HG02759 (cell line): ENCODE data around the gene LYPD8.

ENCODE experiments used
- ATAC-seq: cut with Tn5 transposase; IDR thresholded peaks from one replicate; pipeline ENCODE4 v1.9.1; 2021; ENCODE audit warnings: mild to moderate bottlenecking, moderate library complexity; ENCODE audit not compliant: unreplicated experiment

LYPD8 gene

DNA sequence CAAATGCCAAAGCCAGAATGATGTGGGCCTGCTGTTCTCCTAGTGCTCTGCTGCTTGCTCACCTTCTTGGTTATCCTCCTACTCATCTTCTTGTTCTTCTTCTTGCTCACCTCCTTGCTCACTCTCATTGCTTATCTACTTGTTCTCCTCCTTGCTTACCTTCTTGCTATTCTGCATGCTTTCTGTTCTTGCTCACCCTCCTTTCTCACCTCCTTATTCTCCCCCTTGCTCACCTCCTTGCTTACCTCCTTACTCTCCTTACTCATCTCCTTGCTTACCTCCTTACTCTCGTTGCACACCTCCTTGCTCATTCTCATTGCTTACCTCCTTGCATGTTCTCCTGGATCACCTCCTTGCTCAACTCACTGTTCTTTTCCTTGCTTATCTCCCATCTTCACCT lies 52.8 kb downstream of the LYPD8 start, which contains the start of gene OR14I1:
TSS of gene OR14I1 (minus strand) at position 53 of the 400 bp plus-strand sequence.
- no peak for ATAC-seq

GRCh38 chr1:248699099-248699498 lies 56.5 kb downstream of the LYPD8 start:
- no peak for ATAC-seq

DNA sequence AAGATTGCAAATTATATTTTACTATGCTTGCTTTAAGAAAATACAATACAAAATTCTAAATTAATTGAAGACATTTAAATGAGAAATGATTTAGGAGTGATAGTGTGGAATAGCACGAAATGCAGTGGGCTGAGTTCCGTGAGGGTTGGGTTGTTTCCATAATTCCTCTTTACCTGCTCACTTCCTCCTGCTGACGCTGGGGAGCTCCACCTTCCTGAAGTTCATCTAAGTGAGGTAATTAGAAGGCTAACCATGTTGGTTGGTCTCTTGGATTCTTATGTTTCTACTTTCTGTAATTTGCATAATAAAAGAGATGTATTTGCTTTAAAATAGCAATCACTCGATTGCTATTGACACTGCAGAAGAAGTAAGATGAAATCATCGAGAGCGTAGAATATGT lies 57.7 kb downstream of the LYPD8 start:
- no peak for ATAC-seq

- no peak for ATAC-seq
These were observed 58.8 kb downstream of the LYPD8 start for GRCh38 chr1:248696774-248697173.

DNA sequence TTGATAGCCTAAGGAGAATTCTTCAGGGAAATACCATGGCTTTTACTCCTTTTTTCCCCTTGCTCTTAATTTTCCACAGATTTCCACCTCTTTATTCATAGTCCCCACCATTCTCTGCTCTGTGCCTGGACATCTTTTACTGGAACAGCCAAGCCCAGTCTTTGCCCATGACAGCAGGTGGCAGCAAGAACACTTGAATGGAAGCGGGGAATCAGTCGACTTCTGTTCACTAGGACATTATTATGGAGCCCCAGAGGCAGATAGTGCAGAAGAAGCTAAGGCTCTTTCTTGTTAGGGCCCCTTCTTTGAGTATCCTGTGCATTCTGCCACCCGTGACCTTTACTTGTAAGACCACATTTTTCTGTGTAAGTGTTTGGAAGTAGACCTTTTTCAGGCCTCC lies 59.3 kb downstream of the LYPD8 start:
- no peak for ATAC-seq

GRCh38 chr1:248695451-248696132 lies 60.0 kb downstream of the LYPD8 start:
- no peak for ATAC-seq

DNA sequence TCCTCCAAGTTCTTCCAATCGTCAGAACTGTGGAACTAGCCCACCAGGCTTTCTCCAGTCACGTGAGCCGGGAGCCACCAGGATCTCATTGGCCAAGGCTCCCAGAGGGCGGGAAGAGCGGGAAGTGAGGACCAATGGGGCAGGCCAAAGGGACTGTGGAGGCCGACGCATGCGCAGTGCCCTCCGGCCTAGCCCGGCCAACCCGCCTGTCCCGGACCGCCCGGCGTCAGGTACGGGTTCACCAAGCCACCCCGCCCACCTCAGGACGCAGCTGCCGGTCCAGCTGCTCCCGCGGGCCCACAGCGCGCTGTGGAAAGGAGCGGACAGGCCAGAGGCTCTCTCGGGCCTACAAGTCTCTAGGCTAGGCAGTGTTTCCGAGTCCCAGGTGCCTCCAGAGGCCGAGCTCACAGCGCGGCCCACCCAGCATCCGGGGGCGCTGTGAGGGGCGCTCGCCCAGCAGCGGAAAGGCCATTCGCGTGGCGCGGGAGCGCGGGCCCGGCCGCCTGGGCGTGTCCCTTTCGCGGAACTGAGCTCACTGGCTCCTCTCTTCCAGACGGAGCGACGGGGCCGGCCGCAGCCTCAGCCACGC lies 63.9 kb downstream of the LYPD8 start:
- no peak for ATAC-seq
